ENCODE results near the gene GTF2F2.
A peak's percentile ranks its signal among the peaks of the same experiment; 100 is the strongest.
"Not testable (repeated sequence)": the region's sequence is repeated elsewhere in the genome, so short reads cannot be mapped to it uniquely, and the experiment has no call there.

GTF2F2 gene

DNA sequence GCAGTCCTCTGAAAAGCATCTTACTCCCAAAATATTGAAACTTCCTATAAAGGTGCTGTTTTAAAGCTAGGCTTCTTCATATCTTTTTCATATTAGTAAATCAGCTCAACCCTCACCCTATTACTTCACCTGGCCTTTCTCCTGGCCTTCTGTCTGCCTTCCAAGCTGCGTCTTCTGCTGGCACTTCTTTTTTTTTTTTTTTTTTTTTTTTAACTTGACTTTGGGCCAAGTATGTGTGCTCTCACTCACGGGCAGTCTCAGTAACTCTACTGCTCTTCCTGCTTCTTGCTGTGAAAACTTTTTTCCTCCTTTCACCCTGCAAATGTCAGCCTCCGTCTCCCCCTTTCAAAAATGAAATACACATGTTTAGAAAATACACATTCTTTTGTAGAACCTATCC lies 121.8 kb downstream of the GTF2F2 start:
- no peak overlapping the region for H2AFZ ChIP-seq (ENCODE audit: low read length)
- no peaks in the 10 kb centered on the region for H3K9me3 ChIP-seq (ENCODE audit: low read length)
- no peak overlapping the region for H3K4me3 ChIP-seq (ENCODE audit: low read depth, low read length, poor library complexity, severe bottlenecking)
- TF ChIP-seq EZH2 (IDR thresholded peaks at IDR 0.05; ENCODE audit: borderline replicate concordance, low read length), result no peak
- H3K36me3 ChIP-seq (ENCODE audit: insufficient read depth, low read length), result no peaks in the 10 kb centered on the region
- no peaks in the 10 kb centered on the region for H4K20me1 ChIP-seq (ENCODE audit: insufficient read depth, low read length)
- no peaks in the 10 kb centered on the region for H3K79me2 ChIP-seq (ENCODE audit: insufficient read depth, low read length)
- H3F3A ChIP-seq (ENCODE audit: insufficient read depth, low read length), result no peaks in the 10 kb centered on the region
- H3K9me2 ChIP-seq (ENCODE audit: low read depth, low read length), result no peaks in the 10 kb centered on the region
- peaks cover 16% of the 10 kb centered on the region for H3K4me1 ChIP-seq (ENCODE audit: insufficient read depth, low read length, severe bottlenecking)
- peak overlapping the region; percentile 3; the same call in 1 of the 2 replicates for H3K4me2 ChIP-seq (ENCODE audit: low read length)
- H3K27ac ChIP-seq (ENCODE audit: low read depth, low read length, poor library complexity, severe bottlenecking), result peak overlapping the region; percentile 11
- no peak overlapping the region; the same call in 1 of the 2 replicates for H3K9ac ChIP-seq (ENCODE audit: low read length)
- no peaks in the 10 kb centered on the region for H3K27me3 ChIP-seq (ENCODE audit: insufficient read depth, low read length)

GRCh38 chr13:45242524-45242923 lies 122.2 kb downstream of the GTF2F2 start:
- Histone ChIP-seq H3K4me2 (ENCODE audit: low read length) (peak overlapping the region; percentile 3; the same call in 1 of the 2 replicates), H3K27ac (ENCODE audit: low read depth, low read length, poor library complexity, severe bottlenecking) (peak overlapping the region; percentile 11), H3K9me3 (ENCODE audit: low read length) (no peaks in the 10 kb centered on the region), H3K79me2 (ENCODE audit: insufficient read depth, low read length) (no peaks in the 10 kb centered on the region), H3K9ac (ENCODE audit: low read length) (no peak overlapping the region; the same call in 1 of the 2 replicates), H3K4me3 (ENCODE audit: low read depth, low read length, poor library complexity, severe bottlenecking) (no peak overlapping the region), H3K27me3 (ENCODE audit: insufficient read depth, low read length) (no peaks in the 10 kb centered on the region), H3K36me3 (ENCODE audit: insufficient read depth, low read length) (no peaks in the 10 kb centered on the region), H4K20me1 (ENCODE audit: insufficient read depth, low read length) (no peaks in the 10 kb centered on the region), H3K9me2 (ENCODE audit: low read depth, low read length) (no peaks in the 10 kb centered on the region), H3K4me1 (ENCODE audit: insufficient read depth, low read length, severe bottlenecking) (peaks cover 16% of the 10 kb centered on the region), H2AFZ (ENCODE audit: low read length) (no peak overlapping the region), H3F3A (ENCODE audit: insufficient read depth, low read length) (no peaks in the 10 kb centered on the region)
- TF ChIP-seq, protein P1, sequence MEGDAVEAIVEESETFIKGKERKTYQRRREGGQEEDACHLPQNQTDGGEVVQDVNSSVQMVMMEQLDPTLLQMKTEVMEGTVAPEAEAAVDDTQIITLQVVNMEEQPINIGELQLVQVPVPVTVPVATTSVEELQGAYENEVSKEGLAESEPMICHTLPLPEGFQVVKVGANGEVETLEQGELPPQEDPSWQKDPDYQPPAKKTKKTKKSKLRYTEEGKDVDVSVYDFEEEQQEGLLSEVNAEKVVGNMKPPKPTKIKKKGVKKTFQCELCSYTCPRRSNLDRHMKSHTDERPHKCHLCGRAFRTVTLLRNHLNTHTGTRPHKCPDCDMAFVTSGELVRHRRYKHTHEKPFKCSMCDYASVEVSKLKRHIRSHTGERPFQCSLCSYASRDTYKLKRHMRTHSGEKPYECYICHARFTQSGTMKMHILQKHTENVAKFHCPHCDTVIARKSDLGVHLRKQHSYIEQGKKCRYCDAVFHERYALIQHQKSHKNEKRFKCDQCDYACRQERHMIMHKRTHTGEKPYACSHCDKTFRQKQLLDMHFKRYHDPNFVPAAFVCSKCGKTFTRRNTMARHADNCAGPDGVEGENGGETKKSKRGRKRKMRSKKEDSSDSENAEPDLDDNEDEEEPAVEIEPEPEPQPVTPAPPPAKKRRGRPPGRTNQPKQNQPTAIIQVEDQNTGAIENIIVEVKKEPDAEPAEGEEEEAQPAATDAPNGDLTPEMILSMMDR (IDR thresholded peaks at IDR 0.05; ENCODE audit: low read length), result no peak
- TF ChIP-seq EZH2 (IDR thresholded peaks at IDR 0.05; ENCODE audit: borderline replicate concordance, low read length), result no peak

- no peak overlapping the region for H3K9ac ChIP-seq (ENCODE audit: low read length)
- H3F3A ChIP-seq (ENCODE audit: insufficient read depth, low read length), result no peaks in the 10 kb centered on the region
- H3K4me1 ChIP-seq (ENCODE audit: insufficient read depth, low read length, severe bottlenecking), result peaks cover 16% of the 10 kb centered on the region
- H3K9me2 ChIP-seq (ENCODE audit: low read depth, low read length), result no peaks in the 10 kb centered on the region
- no peaks in the 10 kb centered on the region for H4K20me1 ChIP-seq (ENCODE audit: insufficient read depth, low read length)
- no peak overlapping the region for H2AFZ ChIP-seq (ENCODE audit: low read length)
- H3K4me3 ChIP-seq (ENCODE audit: low read depth, low read length, poor library complexity, severe bottlenecking), result no peak overlapping the region
- TF ChIP-seq EZH2 (IDR thresholded peaks at IDR 0.05; ENCODE audit: borderline replicate concordance, low read length), result no peak
- TF ChIP-seq, protein P1 (IDR thresholded peaks at IDR 0.05; ENCODE audit: low read length), result no peak
- H3K4me2 ChIP-seq (ENCODE audit: low read length), result no peak overlapping the region
- no peaks in the 10 kb centered on the region for H3K36me3 ChIP-seq (ENCODE audit: insufficient read depth, low read length)
- no peaks in the 10 kb centered on the region for H3K9me3 ChIP-seq (ENCODE audit: low read length)
- no peaks in the 10 kb centered on the region for H3K79me2 ChIP-seq (ENCODE audit: insufficient read depth, low read length)
- H3K27me3 ChIP-seq (ENCODE audit: insufficient read depth, low read length), result no peaks in the 10 kb centered on the region
- no peak overlapping the region for H3K27ac ChIP-seq (ENCODE audit: low read depth, low read length, poor library complexity, severe bottlenecking)
Observed at GRCh38 chr13:45243077-45243476, 122.8 kb downstream of the GTF2F2 start.

GRCh38 chr13:45244736-45245135 lies 124.4 kb downstream of the GTF2F2 start:
- not testable (repeated sequence) for H3K27me3 ChIP-seq (ENCODE audit: insufficient read depth, low read length); H2AFZ ChIP-seq (ENCODE audit: low read length); H3K9ac ChIP-seq (ENCODE audit: low read length); H3K36me3 ChIP-seq (ENCODE audit: insufficient read depth, low read length); H3F3A ChIP-seq (ENCODE audit: insufficient read depth, low read length); H3K4me3 ChIP-seq (ENCODE audit: low read depth, low read length, poor library complexity, severe bottlenecking); H3K4me2 ChIP-seq (ENCODE audit: low read length); H4K20me1 ChIP-seq (ENCODE audit: insufficient read depth, low read length); H3K9me3 ChIP-seq (ENCODE audit: low read length); H3K9me2 ChIP-seq (ENCODE audit: low read depth, low read length); H3K27ac ChIP-seq (ENCODE audit: low read depth, low read length, poor library complexity, severe bottlenecking); H3K79me2 ChIP-seq (ENCODE audit: insufficient read depth, low read length)
- peaks cover 16% of the 10 kb centered on the region for H3K4me1 ChIP-seq (ENCODE audit: insufficient read depth, low read length, severe bottlenecking)

Measured in OCI-LY1 (cell line).